Neural cell (in vitro differentiated cells): Measurements from ENCODE around the gene OR14J1.

Source experiments
- EP300 ChIP-seq: fragments of 450-650 bp; conservative IDR thresholded peaks from 2 replicates; pipeline ENCODE4 v1.6.1; 2014; ENCODE audit warnings: antibody characterized with exemption, mild to moderate bottlenecking, moderate library complexity; ENCODE audit not compliant: poor library complexity, severe bottlenecking
- EZH2 ChIP-seq: fragments of 200-600, 300-800 bp; shearing (Covaris generic), sonication (generic); IDR thresholded peaks from 2 replicates; pipeline ENCODE4 v1.6.1; 2014; ENCODE audit warnings: antibody characterized with exemption, low read length, borderline replicate concordance, mild to moderate bottlenecking; ENCODE audit not compliant: insufficient read depth, poor library complexity, severe bottlenecking
- MXI1 ChIP-seq: fragments of 450-650 bp; conservative IDR thresholded peaks from 2 replicates; pipeline ENCODE4 v1.6.1; 2014; ENCODE audit warnings: antibody characterized with exemption, mild to moderate bottlenecking; ENCODE audit not compliant: poor library complexity, severe bottlenecking
- POLR2AphosphoS5 ChIP-seq: IDR thresholded peaks from 2 replicates; pipeline ENCODE4 v1.6.1; 2012
- RAD21 ChIP-seq: fragments of 450-650 bp; conservative IDR thresholded peaks from 2 replicates; pipeline ENCODE4 v1.6.1; 2014; ENCODE audit warnings: antibody characterized with exemption, mild to moderate bottlenecking, moderate library complexity
- SMC3 ChIP-seq: fragments of 450-650 bp; conservative IDR thresholded peaks from 2 replicates; pipeline ENCODE4 v1.6.1; 2014; ENCODE audit warnings: antibody characterized with exemption, mild to moderate bottlenecking, moderate library complexity; ENCODE audit not compliant: poor library complexity
- TAF1 ChIP-seq: IDR thresholded peaks from 2 replicates; pipeline ENCODE4 v1.6.1; 2012; ENCODE audit warnings: low read depth
- TF ChIP-seq, protein P1 (sequence below): IDR thresholded peaks from 2 replicates; pipeline ENCODE4 v1.6.1; 2012; ENCODE audit warnings: borderline replicate concordance
- TF ChIP-seq, protein P2 (sequence below): fragments of 450-650 bp; IDR thresholded peaks from 2 replicates; pipeline ENCODE4 v1.5.1; 2014; ENCODE audit warnings: antibody characterized with exemption, mild to moderate bottlenecking, moderate library complexity; ENCODE audit not compliant: poor library complexity, severe bottlenecking

DNA sequence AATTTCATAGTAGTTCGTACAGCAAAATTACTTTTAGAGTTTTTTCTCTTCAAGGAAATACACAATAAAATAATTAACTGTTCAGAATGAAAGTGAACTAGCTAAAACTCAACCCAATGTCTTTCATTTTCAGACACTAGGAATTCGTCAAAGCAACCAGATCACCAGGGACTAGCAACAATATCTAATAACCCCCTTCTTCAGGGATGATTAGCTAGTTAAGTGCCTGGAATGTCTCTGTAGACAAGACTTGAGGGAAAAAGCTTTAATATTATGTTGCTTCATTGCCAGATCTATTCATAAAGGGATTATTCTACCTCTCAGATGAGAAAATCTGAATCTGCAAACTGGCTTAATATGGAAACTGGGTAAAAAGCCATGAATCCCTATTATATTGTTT is 41.8 kb upstream of the OR14J1 start:
- TF ChIP-seq, protein P1, sequence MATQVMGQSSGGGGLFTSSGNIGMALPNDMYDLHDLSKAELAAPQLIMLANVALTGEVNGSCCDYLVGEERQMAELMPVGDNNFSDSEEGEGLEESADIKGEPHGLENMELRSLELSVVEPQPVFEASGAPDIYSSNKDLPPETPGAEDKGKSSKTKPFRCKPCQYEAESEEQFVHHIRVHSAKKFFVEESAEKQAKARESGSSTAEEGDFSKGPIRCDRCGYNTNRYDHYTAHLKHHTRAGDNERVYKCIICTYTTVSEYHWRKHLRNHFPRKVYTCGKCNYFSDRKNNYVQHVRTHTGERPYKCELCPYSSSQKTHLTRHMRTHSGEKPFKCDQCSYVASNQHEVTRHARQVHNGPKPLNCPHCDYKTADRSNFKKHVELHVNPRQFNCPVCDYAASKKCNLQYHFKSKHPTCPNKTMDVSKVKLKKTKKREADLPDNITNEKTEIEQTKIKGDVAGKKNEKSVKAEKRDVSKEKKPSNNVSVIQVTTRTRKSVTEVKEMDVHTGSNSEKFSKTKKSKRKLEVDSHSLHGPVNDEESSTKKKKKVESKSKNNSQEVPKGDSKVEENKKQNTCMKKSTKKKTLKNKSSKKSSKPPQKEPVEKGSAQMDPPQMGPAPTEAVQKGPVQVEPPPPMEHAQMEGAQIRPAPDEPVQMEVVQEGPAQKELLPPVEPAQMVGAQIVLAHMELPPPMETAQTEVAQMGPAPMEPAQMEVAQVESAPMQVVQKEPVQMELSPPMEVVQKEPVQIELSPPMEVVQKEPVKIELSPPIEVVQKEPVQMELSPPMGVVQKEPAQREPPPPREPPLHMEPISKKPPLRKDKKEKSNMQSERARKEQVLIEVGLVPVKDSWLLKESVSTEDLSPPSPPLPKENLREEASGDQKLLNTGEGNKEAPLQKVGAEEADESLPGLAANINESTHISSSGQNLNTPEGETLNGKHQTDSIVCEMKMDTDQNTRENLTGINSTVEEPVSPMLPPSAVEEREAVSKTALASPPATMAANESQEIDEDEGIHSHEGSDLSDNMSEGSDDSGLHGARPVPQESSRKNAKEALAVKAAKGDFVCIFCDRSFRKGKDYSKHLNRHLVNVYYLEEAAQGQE, result no peak
- TF ChIP-seq POLR2AphosphoS5, result no peak
- no peak for TF ChIP-seq EP300
- no peak for TF ChIP-seq SMC3
- TF ChIP-seq, protein P2, sequence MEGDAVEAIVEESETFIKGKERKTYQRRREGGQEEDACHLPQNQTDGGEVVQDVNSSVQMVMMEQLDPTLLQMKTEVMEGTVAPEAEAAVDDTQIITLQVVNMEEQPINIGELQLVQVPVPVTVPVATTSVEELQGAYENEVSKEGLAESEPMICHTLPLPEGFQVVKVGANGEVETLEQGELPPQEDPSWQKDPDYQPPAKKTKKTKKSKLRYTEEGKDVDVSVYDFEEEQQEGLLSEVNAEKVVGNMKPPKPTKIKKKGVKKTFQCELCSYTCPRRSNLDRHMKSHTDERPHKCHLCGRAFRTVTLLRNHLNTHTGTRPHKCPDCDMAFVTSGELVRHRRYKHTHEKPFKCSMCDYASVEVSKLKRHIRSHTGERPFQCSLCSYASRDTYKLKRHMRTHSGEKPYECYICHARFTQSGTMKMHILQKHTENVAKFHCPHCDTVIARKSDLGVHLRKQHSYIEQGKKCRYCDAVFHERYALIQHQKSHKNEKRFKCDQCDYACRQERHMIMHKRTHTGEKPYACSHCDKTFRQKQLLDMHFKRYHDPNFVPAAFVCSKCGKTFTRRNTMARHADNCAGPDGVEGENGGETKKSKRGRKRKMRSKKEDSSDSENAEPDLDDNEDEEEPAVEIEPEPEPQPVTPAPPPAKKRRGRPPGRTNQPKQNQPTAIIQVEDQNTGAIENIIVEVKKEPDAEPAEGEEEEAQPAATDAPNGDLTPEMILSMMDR, result no peak
- TF ChIP-seq EZH2, result no peak
- TF ChIP-seq TAF1, result no peak
- no peak for TF ChIP-seq RAD21
- no peak for TF ChIP-seq MXI1
